ENCODE measurements around the gene IGF2R.
A peak's percentile ranks its signal among the peaks of the same experiment; 100 is the strongest.
"Not testable (repeated sequence)": the region's sequence is repeated elsewhere in the genome, so short reads cannot be mapped to it uniquely, and the experiment has no call there.

The IGF2R gene

DNA sequence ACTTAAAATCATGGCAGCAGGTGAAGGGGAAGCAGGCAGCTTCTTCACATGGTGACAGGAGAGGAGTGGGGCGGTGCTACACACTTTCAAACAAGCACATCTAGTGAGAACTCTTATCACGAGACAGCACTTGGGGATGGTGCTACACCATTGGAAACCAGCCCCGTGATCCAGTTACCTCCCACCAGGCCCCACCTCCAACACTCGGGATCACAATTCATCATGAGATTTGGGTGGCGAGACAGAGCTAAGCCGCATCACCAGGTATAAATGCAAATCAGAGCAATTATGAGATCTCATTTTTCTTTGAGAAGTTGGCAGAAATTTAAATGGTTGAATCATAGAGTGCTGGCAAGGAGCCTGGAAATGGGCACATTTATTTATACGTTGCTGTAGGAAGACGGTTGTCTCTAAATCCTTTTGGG is 31.4 kb downstream of the IGF2R start:
- TF ChIP-seq, protein P1, sequence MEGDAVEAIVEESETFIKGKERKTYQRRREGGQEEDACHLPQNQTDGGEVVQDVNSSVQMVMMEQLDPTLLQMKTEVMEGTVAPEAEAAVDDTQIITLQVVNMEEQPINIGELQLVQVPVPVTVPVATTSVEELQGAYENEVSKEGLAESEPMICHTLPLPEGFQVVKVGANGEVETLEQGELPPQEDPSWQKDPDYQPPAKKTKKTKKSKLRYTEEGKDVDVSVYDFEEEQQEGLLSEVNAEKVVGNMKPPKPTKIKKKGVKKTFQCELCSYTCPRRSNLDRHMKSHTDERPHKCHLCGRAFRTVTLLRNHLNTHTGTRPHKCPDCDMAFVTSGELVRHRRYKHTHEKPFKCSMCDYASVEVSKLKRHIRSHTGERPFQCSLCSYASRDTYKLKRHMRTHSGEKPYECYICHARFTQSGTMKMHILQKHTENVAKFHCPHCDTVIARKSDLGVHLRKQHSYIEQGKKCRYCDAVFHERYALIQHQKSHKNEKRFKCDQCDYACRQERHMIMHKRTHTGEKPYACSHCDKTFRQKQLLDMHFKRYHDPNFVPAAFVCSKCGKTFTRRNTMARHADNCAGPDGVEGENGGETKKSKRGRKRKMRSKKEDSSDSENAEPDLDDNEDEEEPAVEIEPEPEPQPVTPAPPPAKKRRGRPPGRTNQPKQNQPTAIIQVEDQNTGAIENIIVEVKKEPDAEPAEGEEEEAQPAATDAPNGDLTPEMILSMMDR (conservative IDR thresholded peaks at IDR 0.05) = no peak
- H3K27ac ChIP-seq = no peak overlapping the region

DNA sequence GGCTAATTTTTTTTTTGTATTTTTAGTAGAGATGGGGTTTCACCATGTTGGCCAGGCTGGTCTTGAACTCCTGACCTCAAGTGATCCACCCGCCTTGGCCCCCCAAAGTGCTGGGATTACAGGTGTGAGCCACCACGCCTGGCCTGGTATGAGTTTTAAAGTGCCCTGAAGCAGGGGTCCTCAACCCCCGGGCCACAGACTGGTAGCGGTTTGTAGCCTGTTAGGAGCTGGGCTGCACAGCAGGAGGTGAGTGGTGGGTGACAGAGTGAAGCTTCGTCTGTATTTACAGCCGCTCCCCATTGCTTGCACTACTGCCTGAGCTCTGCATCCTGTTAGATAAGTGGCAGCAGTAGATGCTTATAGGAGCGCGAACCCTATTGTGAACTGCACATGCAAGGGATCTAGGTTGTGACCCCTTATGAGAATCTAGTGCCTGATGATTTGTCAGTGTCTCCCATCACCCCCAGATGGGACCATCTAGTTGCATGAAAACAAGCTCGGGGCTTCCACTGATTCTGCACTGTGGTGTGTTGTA is 32.1 kb downstream of the IGF2R start:
- not testable (repeated sequence) for H3K27ac ChIP-seq

DNA sequence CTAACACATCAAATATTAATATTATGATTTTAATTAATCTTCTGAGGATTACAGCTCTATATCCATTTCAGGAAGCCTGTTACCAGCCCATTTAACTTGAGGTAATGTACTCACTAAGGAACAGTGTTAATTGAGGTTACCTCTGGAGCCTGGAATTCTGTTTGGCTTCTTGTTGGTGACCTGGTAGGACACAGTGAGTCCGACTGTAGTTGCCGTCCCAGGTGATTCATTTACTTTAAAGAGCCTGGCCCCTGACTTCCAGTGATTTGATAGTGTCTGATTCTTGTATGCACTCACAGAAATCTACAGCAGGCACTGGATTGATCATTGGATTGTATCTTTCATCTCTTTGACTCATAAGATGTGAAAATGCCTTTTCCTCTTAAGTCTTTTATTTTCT is 34.0 kb downstream of the IGF2R start:
- no peak overlapping the region for H3K27ac ChIP-seq
- TF ChIP-seq, protein P1 (conservative IDR thresholded peaks at IDR 0.05) = no peak

DNA sequence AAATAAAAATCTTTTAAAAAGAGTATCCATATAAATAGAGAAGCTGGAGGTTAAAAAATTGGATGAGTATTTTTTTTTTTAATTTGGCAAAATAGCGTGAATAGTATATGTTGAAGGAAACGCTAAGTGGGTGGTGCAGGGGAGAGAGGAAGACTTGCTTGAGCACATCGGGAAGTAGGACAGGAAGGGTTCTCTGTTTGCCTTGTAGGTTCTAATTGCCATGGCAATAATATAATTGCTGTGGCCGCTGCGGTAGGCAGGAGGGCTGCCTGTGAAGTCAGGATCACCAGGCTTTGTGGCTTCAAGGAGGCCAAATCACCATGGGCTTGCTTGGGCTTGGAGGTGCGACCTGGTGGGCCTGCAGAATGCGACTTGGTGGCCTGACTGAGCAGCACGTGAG is 35.1 kb downstream of the IGF2R start:
- TF ChIP-seq, protein P1 (conservative IDR thresholded peaks at IDR 0.05) = no peak

DNA sequence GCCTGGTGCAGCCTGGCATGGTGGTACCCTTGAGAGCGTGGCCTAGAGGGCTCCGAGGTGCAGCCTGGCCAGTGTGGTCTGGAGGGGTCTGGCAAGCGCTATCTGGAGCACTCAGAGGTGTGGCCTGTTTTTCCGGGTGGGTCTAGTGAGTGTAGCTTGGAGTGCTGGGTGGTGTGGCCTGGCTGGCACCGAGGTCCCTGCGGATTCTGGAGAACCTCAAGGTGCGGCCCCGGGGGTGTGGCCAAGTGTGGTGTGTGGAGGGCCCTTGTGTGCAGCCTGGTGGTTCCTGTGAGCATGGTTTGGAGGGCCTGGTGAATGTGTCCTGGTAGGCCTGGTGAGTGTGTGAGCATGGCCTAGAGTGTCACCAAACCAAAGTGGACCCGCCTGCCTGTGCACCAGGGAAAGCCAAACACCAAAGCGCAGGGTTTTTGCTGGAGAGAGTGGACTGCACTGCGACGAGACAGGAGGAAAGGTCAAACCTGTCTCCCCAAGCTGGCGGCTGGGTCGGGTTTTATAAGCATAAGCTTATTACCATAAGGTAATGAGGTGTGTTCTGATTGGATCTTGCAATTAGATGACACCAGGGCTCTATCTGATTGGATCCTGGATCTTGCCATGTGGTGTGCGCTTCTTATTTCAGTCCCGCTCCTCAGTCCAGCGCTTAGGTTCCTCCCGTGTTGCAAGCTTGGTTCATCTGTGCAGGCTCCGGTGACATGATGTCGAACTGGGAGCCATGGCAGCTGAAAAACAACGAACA is 35.7 kb downstream of the IGF2R start:
- H3K27ac ChIP-seq = no peak overlapping the region
- TF ChIP-seq, protein P1 (conservative IDR thresholded peaks at IDR 0.05) = no peak

More for the DNA sequence above, 35.1 kb downstream of the IGF2R start:
- no peak overlapping the region for H3K27ac ChIP-seq

DNA sequence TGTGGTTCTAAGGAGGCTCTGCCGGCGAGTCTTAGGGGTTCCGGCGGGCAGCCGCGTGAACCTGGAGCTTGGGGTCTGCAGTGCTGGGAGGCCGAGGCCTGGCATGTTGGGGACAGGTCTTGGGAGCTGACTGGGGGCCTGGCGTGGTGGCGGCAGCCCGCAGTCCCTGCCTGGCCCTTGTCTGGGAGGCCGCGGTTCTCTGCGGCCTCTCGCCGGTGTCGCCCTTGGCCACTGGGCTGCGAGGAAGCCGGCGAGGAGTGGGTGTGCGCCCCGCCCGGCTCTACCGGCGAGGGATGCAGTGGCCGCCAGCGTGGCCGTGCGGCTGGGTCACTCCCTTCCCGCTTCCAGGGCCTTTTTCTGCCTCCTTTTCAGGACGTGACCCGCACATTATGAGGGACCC is 36.3 kb downstream of the IGF2R start:
- TF ChIP-seq, protein P1 (conservative IDR thresholded peaks at IDR 0.05) = no peak
- H3K27ac ChIP-seq = no peak overlapping the region

DNA sequence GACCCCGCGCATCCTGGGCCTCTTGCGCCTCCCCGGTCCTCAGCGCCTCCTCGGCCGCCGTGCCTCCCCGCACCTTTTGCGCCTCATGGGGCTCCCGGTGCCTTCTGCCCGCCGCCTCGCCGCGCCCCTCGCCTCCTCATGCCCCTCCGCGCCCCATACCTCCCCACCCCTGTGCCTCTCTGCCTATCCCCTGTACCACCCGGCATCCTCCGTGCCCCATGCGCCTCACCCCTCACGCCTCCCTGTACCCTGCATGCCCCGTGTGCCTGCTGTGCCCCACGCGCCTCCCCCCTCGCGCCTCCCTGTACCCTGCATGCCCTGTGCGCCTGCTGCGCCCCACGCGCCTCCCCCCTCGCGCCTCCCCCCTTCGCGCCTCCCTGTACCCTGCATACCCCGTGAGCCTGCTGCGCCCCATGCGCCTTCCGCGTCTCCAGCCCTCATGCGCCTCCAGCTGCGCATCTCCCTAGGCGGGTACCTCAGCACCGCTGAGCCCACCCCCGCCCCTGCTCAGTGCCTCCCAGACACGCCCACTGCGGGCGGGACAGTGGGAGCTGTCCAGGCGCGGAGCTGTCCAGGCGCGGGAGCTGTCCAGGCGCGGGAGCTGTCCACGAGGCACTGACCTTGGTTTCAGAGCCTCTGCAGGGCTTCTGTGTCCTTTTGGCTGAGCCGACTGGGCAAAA is 37.1 kb downstream of the IGF2R start:
- TF ChIP-seq, protein P1 (conservative IDR thresholded peaks at IDR 0.05) = no peak

DNA sequence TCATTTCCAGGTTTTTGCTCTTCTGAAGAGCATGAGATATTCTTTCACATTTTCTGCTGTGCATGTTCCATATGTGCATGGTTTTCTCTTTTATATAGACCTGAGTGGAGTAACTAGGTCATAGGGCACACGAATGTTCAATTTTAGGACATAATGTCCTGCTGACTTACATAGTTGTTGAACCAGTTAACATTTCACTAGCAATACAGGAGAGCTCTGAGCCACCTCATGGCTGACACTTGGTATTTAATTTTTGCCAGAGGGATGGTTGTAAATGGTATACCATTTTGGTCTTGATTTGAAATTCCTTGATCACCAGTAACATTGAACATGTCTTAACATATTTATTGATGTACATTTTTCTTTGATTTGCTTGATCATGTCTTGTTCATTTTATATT is 38.3 kb downstream of the IGF2R start:
- TF ChIP-seq, protein P1 (conservative IDR thresholded peaks at IDR 0.05) = no peak
- peak overlapping the region; percentile 37 for H3K27ac ChIP-seq

More for the DNA sequence above, 37.1 kb downstream of the IGF2R start:
- no peak overlapping the region for H3K27ac ChIP-seq
